ENCODE results near the gene CELA1.

CELA1 gene

DNA sequence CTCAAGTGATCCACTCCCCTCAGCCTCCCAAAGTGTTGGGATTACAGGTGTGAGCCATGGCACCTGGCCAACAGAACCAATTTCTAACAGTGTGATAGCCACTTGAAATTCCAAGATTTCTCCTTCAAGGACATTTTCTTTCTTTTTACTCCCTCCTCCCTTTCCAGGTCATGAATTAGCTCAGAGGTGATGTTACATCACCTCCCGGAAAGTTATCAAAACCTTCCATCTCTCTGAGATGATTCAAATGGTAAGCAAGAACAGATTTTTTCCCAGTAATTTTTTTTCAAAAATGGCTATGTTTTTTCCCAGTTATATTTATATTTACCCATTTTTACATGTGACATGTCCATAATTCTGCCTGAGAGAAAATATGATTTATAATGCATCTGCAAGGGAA is 60.6 kb downstream of the CELA1 start:
- no peak for DNase-seq
- intact Hi-C loops (cut with DNase I) = no loop called here

DNA sequence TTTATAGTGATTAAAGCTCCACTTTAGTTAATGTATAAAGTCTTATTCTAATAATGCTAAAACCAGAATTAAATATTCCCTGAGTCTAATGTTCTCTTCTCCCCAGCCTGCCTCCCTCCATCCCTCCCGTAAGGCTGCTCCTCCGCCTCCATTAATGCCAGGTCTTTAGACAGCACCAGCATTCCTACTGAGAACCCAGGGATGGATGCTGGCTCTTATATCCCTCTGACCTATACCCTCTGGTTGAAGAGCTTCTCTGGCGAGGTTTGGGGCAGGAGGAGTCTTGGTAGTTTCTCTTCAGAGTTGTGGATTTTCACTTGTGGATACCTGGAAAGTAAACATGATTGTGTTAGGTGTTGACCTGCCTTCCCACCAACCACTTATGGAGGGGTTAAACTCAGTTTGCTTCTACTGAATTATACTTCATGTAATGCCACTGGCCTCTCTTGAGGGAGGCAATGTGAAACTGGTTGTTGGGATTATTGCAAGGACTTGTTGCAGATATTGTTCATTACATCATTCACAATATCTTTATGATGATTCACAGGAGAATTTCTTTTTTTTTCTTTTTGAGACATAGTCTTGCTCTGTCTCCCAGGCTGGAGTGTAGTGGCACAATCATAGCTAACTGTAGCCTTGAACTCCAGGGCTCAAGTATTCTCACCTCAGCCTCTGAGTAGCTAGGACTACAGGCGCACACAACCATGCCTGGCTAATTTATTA is 65.1 kb downstream of the CELA1 start:
- intact Hi-C loops (cut with DNase I) = no loop called here
- no peak for DNase-seq

Data from head of caudate nucleus (tissue), 42 donors.